PC-9 (cell line): ENCODE measurements around the gene TLE3.

Source experiments
- EZH2 ChIP-seq: fragments of 200-600 bp; sonication (generic); IDR thresholded peaks from 2 replicates; pipeline ENCODE4 v1.8.0; 2017; ENCODE audit warnings: antibody characterized with exemption, low read depth
- TF ChIP-seq, protein P1 (sequence below): fragments of 200-600 bp; sonication (generic); conservative IDR thresholded peaks from 2 replicates; pipeline ENCODE4 v1.6.1; 2017; ENCODE audit warnings: mixed run types, antibody characterized with exemption, mild to moderate bottlenecking, moderate library complexity

DNA sequence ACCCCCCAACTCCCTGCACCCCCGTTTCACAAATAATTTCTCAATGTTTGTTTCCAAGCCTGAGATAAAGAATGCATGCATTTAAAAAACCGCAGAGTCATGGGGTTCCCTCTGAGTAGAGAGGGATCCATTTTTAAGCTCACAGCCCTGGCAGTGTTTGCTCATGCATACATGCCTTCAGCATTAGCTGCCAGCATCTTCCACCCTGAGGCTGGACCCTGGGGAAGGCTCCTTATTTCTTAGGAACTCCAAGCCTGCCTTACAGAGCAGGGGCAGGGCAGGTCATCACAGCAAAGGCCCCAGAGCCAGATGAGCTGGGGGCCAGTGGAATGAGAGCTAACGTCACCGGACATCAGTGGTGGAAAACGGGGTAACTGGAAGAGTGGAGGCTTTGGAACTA, 31.3 kb downstream of the TLE3 start:
- TF ChIP-seq, protein P1, sequence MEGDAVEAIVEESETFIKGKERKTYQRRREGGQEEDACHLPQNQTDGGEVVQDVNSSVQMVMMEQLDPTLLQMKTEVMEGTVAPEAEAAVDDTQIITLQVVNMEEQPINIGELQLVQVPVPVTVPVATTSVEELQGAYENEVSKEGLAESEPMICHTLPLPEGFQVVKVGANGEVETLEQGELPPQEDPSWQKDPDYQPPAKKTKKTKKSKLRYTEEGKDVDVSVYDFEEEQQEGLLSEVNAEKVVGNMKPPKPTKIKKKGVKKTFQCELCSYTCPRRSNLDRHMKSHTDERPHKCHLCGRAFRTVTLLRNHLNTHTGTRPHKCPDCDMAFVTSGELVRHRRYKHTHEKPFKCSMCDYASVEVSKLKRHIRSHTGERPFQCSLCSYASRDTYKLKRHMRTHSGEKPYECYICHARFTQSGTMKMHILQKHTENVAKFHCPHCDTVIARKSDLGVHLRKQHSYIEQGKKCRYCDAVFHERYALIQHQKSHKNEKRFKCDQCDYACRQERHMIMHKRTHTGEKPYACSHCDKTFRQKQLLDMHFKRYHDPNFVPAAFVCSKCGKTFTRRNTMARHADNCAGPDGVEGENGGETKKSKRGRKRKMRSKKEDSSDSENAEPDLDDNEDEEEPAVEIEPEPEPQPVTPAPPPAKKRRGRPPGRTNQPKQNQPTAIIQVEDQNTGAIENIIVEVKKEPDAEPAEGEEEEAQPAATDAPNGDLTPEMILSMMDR, result no peak
- TF ChIP-seq EZH2, result no peak
